Fibroblast of pulmonary artery (primary cell): ENCODE data around the gene RNF220.

Experiments
- DNase-seq: peaks from one replicate; pipeline ENCODE4 v3.0.0-alpha.2; 2010; ENCODE audit warnings: low read depth
- H3K4me3 ChIP-seq: replicated peaks from 2 replicates; pipeline ENCODE4 v1.5.1; 2011; ENCODE audit warnings: low read depth, mild to moderate bottlenecking, control low read depth, low read length, moderate library complexity
- CTCF ChIP-seq: IDR thresholded peaks from 2 replicates; pipeline ENCODE4 v1.5.1; 2011; ENCODE audit warnings: mild to moderate bottlenecking, control low read depth, low read length, inconsistent platforms; ENCODE audit errors: missing control alignments

RNF220 gene

GRCh38 chr1:44454704-44455103 lies 49.6 kb downstream of the RNF220 start:
- DNase-seq, result no peak
- no peak for TF ChIP-seq CTCF
- no peak overlapping the region for H3K4me3 ChIP-seq

GRCh38 chr1:44460107-44460882 lies 55.2 kb downstream of the RNF220 start:
- no peak for TF ChIP-seq CTCF
- no peak for DNase-seq
- no peak overlapping the region for H3K4me3 ChIP-seq

GRCh38 chr1:44464361-44464760 lies 59.3 kb downstream of the RNF220 start:
- H3K4me3 ChIP-seq, result no peak overlapping the region
- no peak for DNase-seq
- no peak for TF ChIP-seq CTCF

GRCh38 chr1:44467566-44467965 lies 62.5 kb downstream of the RNF220 start:
- no peak for TF ChIP-seq CTCF
- no peak for DNase-seq
- H3K4me3 ChIP-seq, result no peak overlapping the region

- no peak for DNase-seq
- no peak overlapping the region for H3K4me3 ChIP-seq
- no peak for TF ChIP-seq CTCF
Measured at GRCh38 chr1:44471911-44472453, 66.9 kb downstream of the RNF220 start.

GRCh38 chr1:44472620-44473525 lies 67.8 kb downstream of the RNF220 start:
- H3K4me3 ChIP-seq, result no peak overlapping the region
- peak; percentile 7 for DNase-seq
- no peak for TF ChIP-seq CTCF
